Kidney (tissue), 14 donors: Measurements from ENCODE around the gene SNAP29. TPM values are rescaled to one million over a fixed set of nuclear protein-coding genes. Genes with fewer than 3 reads are reported as not detected.
"Not testable (repeated sequence)": the region's sequence is repeated elsewhere in the genome, so short reads cannot be mapped to it uniquely, and the experiment has no call there.

Experiments
- DNase-seq, 5 donors: peaks; one replicate each; pipeline ENCODE4 v3.0.0-alpha.2; 2013 to 2020
- FAIRE-seq: peaks from 2 replicates; lab custom pipeline; 2012; peaks lifted over from hg19 to GRCh38; lab: Jason Lieb, UNC
- H3K27ac ChIP-seq, 2 donors: one replicate each; pipeline ENCODE4 v1.7.0; 2013; ENCODE audit warnings: low read depth in 2 of 2, low read length in 2 of 2, inconsistent platforms in 1 of 2
- H3K27me3 ChIP-seq: one replicate; pipeline ENCODE4 v1.7.1; 2013; ENCODE audit warnings: low read length, inconsistent platforms; ENCODE audit not compliant: control insufficient read depth, insufficient read depth
- H3K36me3 ChIP-seq, 3 donors: one replicate each; pipeline versions ENCODE4 v1.7.0 to v1.7.1; 2013; ENCODE audit warnings: low read length in 3 of 3, control low read depth in 1 of 3, inconsistent platforms in 1 of 3; ENCODE audit not compliant: insufficient read depth in 3 of 3, control insufficient read depth in 2 of 3
- H3K4me1 ChIP-seq, 3 donors: one replicate each; pipeline versions ENCODE4 v1.7.0 to v1.7.1; 2013; ENCODE audit warnings: low read length in 3 of 3, inconsistent platforms in 1 of 3, low read depth in 1 of 3; ENCODE audit not compliant: control insufficient read depth in 2 of 3, insufficient read depth in 2 of 3
- H3K4me3 ChIP-seq, 3 donors: one replicate each; pipeline versions ENCODE4 v1.7.0 to v1.8.1; 2013; ENCODE audit warnings: low read length in 3 of 3, control low read depth in 1 of 3, inconsistent platforms in 1 of 3
- H3K9ac ChIP-seq, 3 donors: one replicate each; pipeline versions ENCODE4 v1.7.0 to v1.7.1; 2013; ENCODE audit warnings: low read length in 3 of 3, control low read depth in 1 of 3, inconsistent platforms in 1 of 3
- H3K9me3 ChIP-seq, 3 donors: one replicate each; pipeline versions ENCODE4 v1.7.0 to v1.7.1; 2013; ENCODE audit warnings: low read length in 3 of 3, control low read depth in 1 of 3, inconsistent platforms in 1 of 3; ENCODE audit not compliant: control insufficient read depth in 2 of 3, insufficient read depth in 1 of 3
- CTCF ChIP-seq: IDR thresholded peaks from 3 replicates; pipeline ENCODE4 v1.5.1; 2012; ENCODE audit warnings: mild to moderate bottlenecking, moderate library complexity, borderline replicate concordance; ENCODE audit not compliant: insufficient read depth; ENCODE audit errors: extremely low read depth
- intact Hi-C: fragments of 100-400 bp; cut with DNase I; formaldehyde crosslinking; loops from one replicate; pipeline ENCODE4 v1.11.1; 2022
- polyA plus RNA-seq: library from polyadenylated mRNA; stranded (reverse); fragments of 350-450 nt; fragmentation: Illumina TruSeq; extraction: RNeasy Lipid Tissue Mini Kit (QIAGEN cat#74804); gene quantifications from one replicate; pipeline ENCODE4 v1.2.3, GENCODE V29; 2014; ENCODE audit warnings: low read depth, low replicate concordance; ENCODE audit not compliant: insufficient read depth
- total RNA-seq: library from RNA; stranded (reverse); fragmentation: NEBNext Ultra II Directional; extraction: Animal tissue kit (Norgen Biotek cat#: 25700); gene quantifications from one replicate; pipeline ENCODE4 v1.2.1, GENCODE V29; 2021
- donor health status: control.
- donor health status: control.
- donor health status: control.
- donor health status: control.
- donor health status: control.
- donor health status: DM: yes; HTN: yes; CAD: no.
- donor health status: Normal renal cell carcinoma (clear cell type).

SNAP29 gene
- total and polyA plus RNA-seq, 2 donors from 2014 or later: 25.4 to 26.8 TPM

GRCh38 chr22:20834725-20835124, 24.1 kb upstream of the SNAP29 start:
- TF ChIP-seq CTCF: no peak
- intact Hi-C loops: no loop called here
- H3K27ac ChIP-seq: no peak overlapping the region
- H3K9ac ChIP-seq: no peak overlapping the region
- DNase-seq (no peak), FAIRE-seq (no peak)
- peaks cover 6 to 19% (median 15%) of the 10 kb centered on the region in 3 donors for H3K36me3 ChIP-seq
- H3K4me1 ChIP-seq: no peaks in the 10 kb centered on the region
- no peaks in the 10 kb centered on the region for H3K9me3 ChIP-seq
- no peak overlapping the region for H3K4me3 ChIP-seq
- H3K27me3 ChIP-seq: no peaks in the 10 kb centered on the region

GRCh38 chr22:20836987-20837823, 21.6 kb upstream of the SNAP29 start:
- H3K27ac ChIP-seq: no peak overlapping the region
- H3K4me1 ChIP-seq: no peaks in the 10 kb centered on the region
- no peaks in the 10 kb centered on the region for H3K9me3 ChIP-seq
- no peak overlapping the region for H3K9ac ChIP-seq
- TF ChIP-seq CTCF: no peak
- no peak for FAIRE-seq
- intact Hi-C loops: no loop called here
- no peak overlapping the region for H3K4me3 ChIP-seq
- H3K36me3 ChIP-seq: peaks cover 3 to 7% (median 6%) of the 10 kb centered on the region in 3 donors
- DNase-seq: no peak
- no peaks in the 10 kb centered on the region for H3K27me3 ChIP-seq

- H3K27me3 ChIP-seq, H3K9me3 ChIP-seq, FAIRE-seq, H3K4me3 ChIP-seq, H3K36me3 ChIP-seq, DNase-seq, H3K9ac ChIP-seq, intact Hi-C loops, H3K27ac ChIP-seq, H3K4me1 ChIP-seq: not testable (repeated sequence)
These were observed 19.5 kb upstream of the SNAP29 start for GRCh38 chr22:20839354-20839753.

GRCh38 chr22:20839837-20840645, 18.8 kb upstream of the SNAP29 start:
- FAIRE-seq: no peak
- TF ChIP-seq CTCF: no peak
- H3K27ac ChIP-seq: no peak overlapping the region

More at GRCh38 chr22:20839837-20840645, 18.8 kb upstream of the SNAP29 start:
- no peaks in the 10 kb centered on the region for H3K9me3 ChIP-seq
- no peaks in the 10 kb centered on the region for H3K27me3 ChIP-seq
- DNase-seq: no peak
- no peak overlapping the region for H3K4me3 ChIP-seq
- intact Hi-C loops: no loop called here
- no peaks in the 10 kb centered on the region for H3K36me3 ChIP-seq
- peaks cover 0 to 11% (median 3%) of the 10 kb centered on the region in 3 donors for H3K4me1 ChIP-seq
- no peak overlapping the region for H3K9ac ChIP-seq
